CD4-positive, alpha-beta T cell treated with Interleukin-6 for 4 hours (primary cell): ENCODE measurements around the gene NXPE2.
"Not testable (repeated sequence)": the region's sequence is repeated elsewhere in the genome, so short reads cannot be mapped to it uniquely, and the experiment has no call there.

Experiments used
- DNase-seq: peaks from one replicate; pipeline ENCODE4 v3.0.0-alpha.2; 2020; ENCODE audit warnings: mixed read lengths

Gene NXPE2

GRCh38 chr11:114678125-114679036 is at the start of gene NXPE2:
TSS of gene NXPE2 (plus strand) at chr11:114678527. CDS start at chr11:114678576, 49 bp downstream.
- no peak for DNase-seq

GRCh38 chr11:114631445-114631965 is 46.8 kb upstream of the NXPE2 start:
- DNase-seq: not testable (repeated sequence)

- not testable (repeated sequence) for DNase-seq
These were observed 38.9 kb upstream of the NXPE2 start for GRCh38 chr11:114639440-114639839.

GRCh38 chr11:114650661-114651060 is 27.7 kb upstream of the NXPE2 start:
- no peak for DNase-seq

- no peak for DNase-seq
These were observed 27.1 kb upstream of the NXPE2 start for GRCh38 chr11:114651145-114651718.

GRCh38 chr11:114653148-114653547 is 25.2 kb upstream of the NXPE2 start:
- no peak for DNase-seq

GRCh38 chr11:114664641-114665040 is 13.7 kb upstream of the NXPE2 start:
- DNase-seq: no peak

- DNase-seq: no peak
These were observed 11.6 kb upstream of the NXPE2 start for GRCh38 chr11:114666760-114667159.

GRCh38 chr11:114668109-114668508 is 10.2 kb upstream of the NXPE2 start:
- DNase-seq: no peak

- no peak for DNase-seq
These were observed 4.7 kb upstream of the NXPE2 start for GRCh38 chr11:114673661-114674060.

GRCh38 chr11:114679505-114679904 is 1.2 kb downstream of the NXPE2 start:
- no peak for DNase-seq

GRCh38 chr11:114683007-114683406 is 4.7 kb downstream of the NXPE2 start:
- DNase-seq: no peak

GRCh38 chr11:114684636-114685035 is 6.3 kb downstream of the NXPE2 start:
- no peak for DNase-seq

GRCh38 chr11:114685097-114685496 is 6.8 kb downstream of the NXPE2 start:
- no peak for DNase-seq

- DNase-seq: no peak
These were observed 27.1 kb downstream of the NXPE2 start for GRCh38 chr11:114705280-114706024.

- DNase-seq: no peak
These were observed 31.6 kb downstream of the NXPE2 start for GRCh38 chr11:114709960-114710359.

GRCh38 chr11:114713756-114714155 is 35.4 kb downstream of the NXPE2 start:
- no peak for DNase-seq

GRCh38 chr11:114719562-114719961 is 41.2 kb downstream of the NXPE2 start:
- no peak for DNase-seq

GRCh38 chr11:114724916-114725524 is 46.7 kb downstream of the NXPE2 start:
- no peak for DNase-seq

GRCh38 chr11:114725623-114726022 is 47.3 kb downstream of the NXPE2 start:
- DNase-seq: no peak

GRCh38 chr11:114736806-114737205 is 58.5 kb downstream of the NXPE2 start:
- DNase-seq: no peak

- DNase-seq: peak; percentile 17
These were observed 60.6 kb downstream of the NXPE2 start for GRCh38 chr11:114738954-114739353.

- no peak for DNase-seq
These were observed 66.9 kb downstream of the NXPE2 start for GRCh38 chr11:114745150-114745671.
